OCI-LY1 (cell line): ENCODE measurements around the gene RFTN1.

ENCODE experiments used
- CTCF ChIP-seq: fragments of 200-600 bp; sonication (generic), shearing (Covaris generic); IDR thresholded peaks from 2 replicates; pipeline ENCODE4 v1.5.1; 2017; ENCODE audit warnings: mild to moderate bottlenecking, antibody characterized with exemption, low read length, moderate library complexity, mixed read lengths
- EZH2 ChIP-seq: fragments of 200-600 bp; sonication (generic), shearing (Covaris generic); IDR thresholded peaks from 2 replicates; pipeline ENCODE4 v1.8.0; 2017; ENCODE audit warnings: borderline replicate concordance, mixed run types, mild to moderate bottlenecking, antibody characterized with exemption, low read length, moderate library complexity, mixed read lengths

GRCh38 chr3:16533928-16534574, 20.6 kb upstream of the RFTN1 start:
- TF ChIP-seq EZH2, result no peak
- TF ChIP-seq CTCF, result no peak
